K562 (cell line): ENCODE measurements around the gene OLFM3. TPM values are rescaled to one million over a fixed set of nuclear protein-coding genes. Genes with fewer than 3 reads are reported as not detected.

Experiments
- ATAC-seq: fragments of 200-7000 bp; cut with Tn5 transposase; 3 replicates; pipeline ENCODE4 v1.9.1; 2020; ENCODE audit warnings: moderate library complexity
- BruUV-seq: library from RNA; stranded (reverse); fragments of 400-500 nt; replicated peaks from 2 replicates; lab custom pipeline; 2021; lab: Mats Ljungman, UMichigan
- CTCF ChIA-PET: fragments of 300-600 bp; formaldehyde crosslinking; extraction: SDS; loops from one replicate; lab custom pipeline; 2021; ENCODE audit warnings: low intra/inter-chr PET ratio; lab: Yijun Ruan, JAX
- POLR2A ChIA-PET: fragments of 300-600, 350-650 bp; sonication (Branson Sonifier 250); formaldehyde crosslinking; extraction: SDS; loops from one replicate; lab custom pipeline; 2021; ENCODE audit warnings: antibody characterized with exemption, inconsistent platforms; lab: Yijun Ruan, JAX
- DNase-seq, 4 experiments: peaks; one replicate each; pipeline versions ENCODE4 v3.0.0 to v3.0.0-alpha.2; 2011 to 2018; ENCODE audit warnings: low spot score in 3 of 4, mixed read lengths in 3 of 4; ENCODE audit errors: extremely low read depth in 1 of 4
- FAIRE-seq: peaks from 2 replicates; lab custom pipeline; 2011; peaks lifted over from hg19 to GRCh38; lab: Jason Lieb, UNC
- H2AFZ ChIP-seq: 2 replicates; pipeline ENCODE4 v1.6.0; 2011; ENCODE audit warnings: low read depth, low read length, control low read depth, inconsistent platforms
- H3K27ac ChIP-seq: fragments of 200-600 bp; 3 replicates; pipeline ENCODE4 v1.8.0; 2011; ENCODE audit warnings: low read depth, mild to moderate bottlenecking, control low read depth, inconsistent platforms, low read length, moderate library complexity, mixed read lengths; ENCODE audit errors: extremely low read depth
- H3K27me3 ChIP-seq, 2 experiments: fragments of 300-600 bp in 1 of 2; 2 replicates in 1 of 2; 3 replicates in 1 of 2; pipeline versions ENCODE4 v1.6.0 to v1.8.0; 2011; ENCODE audit warnings: inconsistent platforms in 2 of 2, low read length in 2 of 2, mild to moderate bottlenecking in 1 of 2, mixed read lengths in 1 of 2, moderate library complexity in 1 of 2; ENCODE audit not compliant: control insufficient read depth in 2 of 2, insufficient read depth in 2 of 2
- H3K36me3 ChIP-seq: fragments of 300-600 bp; 3 replicates; pipeline ENCODE4 v1.8.0; 2011; ENCODE audit warnings: mild to moderate bottlenecking, low read length, inconsistent platforms; ENCODE audit not compliant: control insufficient read depth, insufficient read depth
- H3K4me1 ChIP-seq, 2 experiments: fragments of 200-600 bp in 1 of 2; replicated peaks in 1 of 2; 2 replicates in 1 of 2; 3 replicates in 1 of 2; pipeline versions ENCODE4 v1.5.1 to v1.8.0; 2011; ENCODE audit warnings: inconsistent platforms in 2 of 2, low read length in 2 of 2, mild to moderate bottlenecking in 1 of 2, mixed read lengths in 1 of 2, moderate library complexity in 1 of 2; ENCODE audit not compliant: control insufficient read depth in 2 of 2, insufficient read depth in 2 of 2
- H3K4me2 ChIP-seq: 2 replicates; pipeline ENCODE4 v1.6.1; 2011; ENCODE audit warnings: low read length, control low read depth, inconsistent platforms, mixed read lengths; ENCODE audit not compliant: insufficient read depth
- H3K4me3 ChIP-seq: fragments of 200-600 bp; sonication (generic), shearing (Covaris generic); 2 replicates; pipeline ENCODE4 v1.5.1; 2016; ENCODE audit warnings: control low read depth, inconsistent platforms
- H3K79me2 ChIP-seq: fragments of 200-600 bp; 3 replicates; pipeline ENCODE4 v1.8.0; 2011; ENCODE audit warnings: low read length, inconsistent platforms; ENCODE audit not compliant: control insufficient read depth, insufficient read depth
- H3K9ac ChIP-seq, 2 experiments: 2 replicates each; pipeline versions ENCODE4 v1.6.0 to v1.6.1; 2011; ENCODE audit warnings: low read depth in 2 of 2, low read length in 2 of 2, control low read depth in 1 of 2, inconsistent platforms in 1 of 2, mild to moderate bottlenecking in 1 of 2, mixed read lengths in 1 of 2; ENCODE audit not compliant: insufficient read depth in 1 of 2
- H3K9me1 ChIP-seq: one replicate; pipeline ENCODE4 v1.6.0; 2011; ENCODE audit warnings: inconsistent platforms, mild to moderate bottlenecking, low read length, moderate library complexity; ENCODE audit not compliant: control insufficient read depth, insufficient read depth
- H3K9me3 ChIP-seq: replicated peaks from 2 replicates; pipeline ENCODE4 v1.5.1; 2011; ENCODE audit warnings: low read depth, low read length, inconsistent platforms; ENCODE audit not compliant: control insufficient read depth, insufficient read depth
- H4K20me1 ChIP-seq: replicated peaks from 2 replicates; pipeline ENCODE4 v1.6.1; 2011; ENCODE audit warnings: low read length, inconsistent platforms, mixed read lengths; ENCODE audit not compliant: control insufficient read depth, insufficient read depth
- ARID4B ChIP-seq: sonication (generic); formaldehyde crosslinking; IDR thresholded peaks from 2 replicates; pipeline ENCODE4 v1.8.0; 2022; ENCODE audit warnings: mild to moderate bottlenecking, missing genetic modification reagents
- ATF7 ChIP-seq: fragments of 450-650 bp; IDR thresholded peaks from 2 replicates; pipeline ENCODE4 v1.7.1; 2014; ENCODE audit warnings: mild to moderate bottlenecking, moderate library complexity
- COPS2 ChIP-seq: fragments of 450-650 bp; conservative IDR thresholded peaks from 2 replicates; pipeline ENCODE4 v1.6.1; 2016; ENCODE audit warnings: mild to moderate bottlenecking, moderate library complexity
- DLX4 ChIP-seq: fragments of 250-450 bp; sonication (Bioruptor Pico); IDR thresholded peaks from 2 replicates; pipeline ENCODE4 v1.6.1; 2021; ENCODE audit warnings: mild to moderate bottlenecking
- E2F5 ChIP-seq: sonication (generic); formaldehyde crosslinking; IDR thresholded peaks from 2 replicates; pipeline ENCODE4 v1.8.0; 2022; ENCODE audit warnings: mild to moderate bottlenecking, missing genetic modification reagents
- ERF ChIP-seq: fragments of 450-650 bp; formaldehyde crosslinking; IDR thresholded peaks from 2 replicates; pipeline ENCODE4 v1.4.0; 2020; ENCODE audit warnings: mild to moderate bottlenecking, mixed read lengths
- ESRRA ChIP-seq: fragments of 450-650 bp; IDR thresholded peaks from 2 replicates; pipeline ENCODE4 v1.6.1; 2014; ENCODE audit warnings: low read depth, mild to moderate bottlenecking, moderate library complexity, borderline replicate concordance
- HIVEP1 ChIP-seq: fragments of 250-450 bp; sonication (Bioruptor Pico); IDR thresholded peaks from 2 replicates; pipeline ENCODE4 v1.4.0; 2020; ENCODE audit warnings: mild to moderate bottlenecking
- HNRNPL ChIP-seq: fragments of 200-400 bp; formaldehyde crosslinking; IDR thresholded peaks from 2 replicates; pipeline ENCODE4 v1.6.1; 2017; ENCODE audit warnings: low read depth, mild to moderate bottlenecking, low read length
- MNT ChIP-seq, 2 experiments: fragments of 450-650 bp; conservative IDR thresholded peaks; 2 replicates each; pipeline ENCODE4 v1.6.1; 2017; ENCODE audit warnings: mild to moderate bottlenecking in 2 of 2, moderate library complexity in 2 of 2
- NCOA2 ChIP-seq, 2 experiments: fragments of 450-650 bp; IDR thresholded peaks; 2 replicates each; pipeline ENCODE4 v1.6.1; 2018; ENCODE audit warnings: mild to moderate bottlenecking in 2 of 2, moderate library complexity in 1 of 2; ENCODE audit not compliant: partially characterized antibody in 2 of 2
- RBM17 ChIP-seq: fragments of 200-400 bp; formaldehyde crosslinking; IDR thresholded peaks from 2 replicates; pipeline ENCODE4 v1.6.1; 2017; ENCODE audit warnings: low read depth, mild to moderate bottlenecking, low read length, borderline replicate concordance
- WHSC1 ChIP-seq: IDR thresholded peaks from one replicate; pipeline ENCODE4 v1.6.1; 2012; ENCODE audit warnings: low read length, control low read depth, inconsistent platforms
- XRCC3 ChIP-seq: fragments of 450-650 bp; IDR thresholded peaks from 2 replicates; pipeline ENCODE4 v1.6.1; 2017; ENCODE audit warnings: mild to moderate bottlenecking, moderate library complexity
- ZNF324 ChIP-seq: fragments of 250-450 bp; sonication (Bioruptor Pico); IDR thresholded peaks from 2 replicates; pipeline ENCODE4 v1.4.0; 2020; ENCODE audit warnings: mild to moderate bottlenecking
- ZNF699 ChIP-seq: fragments of 250-450 bp; sonication (Bioruptor Pico); IDR thresholded peaks from 2 replicates; pipeline ENCODE4 v1.8.0; 2021; ENCODE audit warnings: mild to moderate bottlenecking, moderate library complexity; ENCODE audit not compliant: insufficient replicate concordance
- WGBS: fragments of 100-300 bp; shearing (Covaris generic); methylation state at CpG from one replicate; pipeline ENCODE4 v1.1.6; 2016; ENCODE audit warnings: low coverage, mixed read lengths; ENCODE audit not compliant: insufficient coverage; ENCODE audit errors: missing lambda C conversion rate; 5-methylcytosine and 5-hydroxymethylcytosine counted together
- in situ Hi-C: fragments of 300-500 bp; cut with MboI; formaldehyde crosslinking; loops from 4 replicates; pipeline ENCODE4 v1.15.0; 2018; ENCODE audit warnings: inconsistent platforms, mixed read lengths
- intact Hi-C: fragments of 100-400 bp; cut with micrococcal nuclease; formaldehyde crosslinking; loops from 2 replicates; pipeline ENCODE4 v1.14.2; 2022
- polyA plus RNA-seq, 8 experiments: library from polyadenylated mRNA; depleted of rRNA in 4 of 8; stranded (reverse) in 5 of 8; unstranded in 3 of 8; fragments of >200 nt; fragmentation: Nextera tagmentation in 2 of 8; fragmentation: Illumina TruSeq in 1 of 8; extraction: Ambion mirVana in 2 of 8; extraction: Trizol in 1 of 8; gene quantifications; 2 replicates each; pipeline versions ENCODE4 v1.2.1 to v1.2.3, GENCODE V29; 2011 to 2014; ENCODE audit warnings: inconsistent platforms in 1 of 8, missing spikeins in 1 of 8
- total RNA-seq, 7 experiments: library from RNA; depleted of rRNA in 6 of 7; stranded (reverse); fragments of >200 nt in 6 of 7; fragmentation: Illumina TruSeq in 2 of 7; extraction: Trizol in 2 of 7; gene quantifications; 2 replicates each; pipeline versions ENCODE4 v1.2.1 to v1.2.3, GENCODE V29; 2011 to 2021; ENCODE audit warnings: low replicate concordance in 1 of 7

The OLFM3 gene
- total and polyA plus RNA-seq, 9 of the 15 experiments (the other 6 are each of a cell fraction or from before 2014, with no cell fraction given): 0.07 TPM; not detected in 8

DNA sequence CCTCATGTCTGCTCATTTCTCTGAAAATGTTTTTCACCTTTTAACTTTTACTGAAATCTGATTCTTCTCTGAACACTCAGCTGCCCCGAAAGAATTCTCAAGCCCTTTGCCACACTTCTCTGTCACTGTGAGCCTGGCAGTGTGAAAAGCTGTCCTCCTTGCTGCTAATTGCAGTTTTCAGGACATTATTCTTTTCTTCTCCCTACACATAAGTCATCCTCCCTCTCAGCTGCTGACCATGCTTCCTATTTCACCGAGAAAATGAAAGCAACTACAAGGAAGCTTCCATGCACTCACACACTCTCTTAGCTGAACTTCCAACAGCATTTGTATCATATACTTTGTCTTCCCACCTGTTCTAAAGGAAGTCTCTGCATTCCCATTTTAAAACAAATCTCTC lies 15.8 kb downstream of the OLFM3 start (continued):
- TF ChIP-seq E2F5 (CRISPR knock-in tag) (no peak), HNRNPL (no peak)

- H3K27me3 ChIP-seq: no peaks in the 10 kb centered on the region
- CTCF ChIA-PET: no interaction called here
- no peak overlapping the region for H3K9ac ChIP-seq
- no peaks in the 10 kb centered on the region for H3K9me3 ChIP-seq
- POLR2A ChIA-PET: no interaction called here
- H3K79me2 ChIP-seq: no peaks in the 10 kb centered on the region
- WGBS: 0% methylated on average over 3 of the region's 3 CpGs
- H3K36me3 ChIP-seq: no peaks in the 10 kb centered on the region
- H2AFZ ChIP-seq: no peak overlapping the region
- no peaks in the 10 kb centered on the region for H3K9me1 ChIP-seq
- H3K4me2 ChIP-seq: no peak overlapping the region
- no TSS peak for BruUV-seq
- no peak overlapping the region for H3K27ac ChIP-seq
- in situ Hi-C loops: no loop called here
- no peaks in the 10 kb centered on the region for H4K20me1 ChIP-seq
- no peak for DNase-seq
- no peak for FAIRE-seq
- intact Hi-C loops: no loop called here
- no peaks in the 10 kb centered on the region for H3K4me1 ChIP-seq
- no peak for ATAC-seq
- H3K4me3 ChIP-seq: no peak overlapping the region
- TF ChIP-seq RBM17 (no peak), ARID4B (CRISPR knock-in tag) (no peak), MNT (conservative IDR thresholded peaks at IDR 0.05) (no peak), DLX4 (no peak), ERF (CRISPR knock-in tag) (no peak), ZNF324 (no peak), HIVEP1 (CRISPR knock-in tag) (no peak), XRCC3 (no peak), NCOA2 (IDR thresholded peaks at IDR 0.05; ENCODE audit: partially characterized antibody in 2 of 2) (no peak), ESRRA (no peak), WHSC1 (no peak), ZNF699 (CRISPR knock-in tag) (no peak), ATF7 (no peak), COPS2 (no peak)
Measured at GRCh38 chr1:101977266-101977665, 19.5 kb downstream of the OLFM3 start.
